HPDE6-E6E7 (cell line): ENCODE data around the gene RTL1.

ENCODE experiments used
- DNase-seq: peaks from one replicate; pipeline ENCODE4 v3.0.0; 2011; ENCODE audit warnings: missing footprints; ENCODE audit errors: extremely low spot score

RTL1 gene

GRCh38 chr14:100898935-100899883, 4.3 kb downstream of the RTL1 start:
- DNase-seq: no peak

GRCh38 chr14:100898465-100898864, 5.1 kb downstream of the RTL1 start:
- no peak for DNase-seq

GRCh38 chr14:100896369-100897060, 7.0 kb downstream of the RTL1 start:
- no peak for DNase-seq

GRCh38 chr14:100895411-100895810, 8.1 kb downstream of the RTL1 start:
- no peak for DNase-seq

DNA sequence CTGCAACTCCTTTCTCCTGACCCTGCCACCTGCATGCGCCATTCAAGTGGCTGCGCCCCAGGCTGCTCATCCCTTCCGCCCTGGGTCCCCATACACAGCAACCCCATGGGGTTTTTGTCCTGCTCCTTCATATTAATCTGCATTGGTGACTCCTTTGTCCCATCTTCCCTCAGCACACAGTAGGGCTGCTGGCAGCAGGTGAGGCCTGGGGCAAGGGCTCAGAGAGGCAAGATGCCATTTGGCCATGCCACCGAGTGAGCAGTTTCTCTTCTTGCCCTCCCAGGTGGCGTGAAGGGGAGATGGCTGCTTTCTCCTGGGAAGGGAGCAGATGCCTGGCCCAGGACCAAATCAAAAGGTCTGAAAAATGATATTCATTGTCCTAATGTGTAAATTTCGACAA, 9.1 kb downstream of the RTL1 start:
- no peak for DNase-seq

DNA sequence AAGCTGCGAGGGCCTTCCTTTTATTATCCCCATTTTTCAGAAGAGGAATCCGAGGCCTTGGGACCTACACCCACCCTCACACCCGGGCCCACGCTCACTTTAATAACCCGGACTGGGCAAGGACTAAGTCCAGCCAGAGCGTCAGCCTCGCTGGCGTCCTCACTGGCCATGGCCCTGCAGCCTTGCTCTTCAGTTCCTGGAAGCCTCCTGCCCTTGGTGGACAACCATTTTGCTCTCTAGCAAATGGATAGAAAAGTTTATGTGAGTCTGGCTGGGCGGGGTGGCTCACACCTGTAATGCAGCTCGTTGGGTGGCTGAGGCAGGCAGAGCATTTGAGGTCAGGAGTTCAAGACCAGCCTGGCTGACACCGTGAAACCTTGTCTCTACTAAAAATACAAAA, 9.8 kb downstream of the RTL1 start:
- DNase-seq: no peak

DNA sequence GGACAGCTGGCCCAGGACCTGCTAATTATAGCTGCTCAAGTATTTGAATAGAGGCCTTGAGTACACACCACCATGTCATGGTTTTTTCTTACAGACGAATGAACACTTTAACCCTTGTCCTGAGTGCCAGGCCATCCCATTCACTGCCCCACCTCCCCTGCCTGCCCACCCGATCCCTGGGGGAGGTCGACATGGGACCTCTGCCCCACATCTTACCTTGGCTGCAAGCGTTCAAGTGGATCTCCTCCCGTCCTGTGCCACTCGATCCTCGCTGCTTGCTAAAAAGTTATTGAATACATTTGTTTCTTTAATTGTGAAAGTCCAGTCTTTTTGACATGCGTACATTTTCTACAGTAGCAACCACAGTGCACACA, 10.3 kb downstream of the RTL1 start:
- no peak for DNase-seq

- no peak for DNase-seq
Measured at GRCh38 chr14:100892496-100893227, 10.9 kb downstream of the RTL1 start.

- no peak for DNase-seq
Measured at GRCh38 chr14:100891501-100892445, 11.7 kb downstream of the RTL1 start.

DNA sequence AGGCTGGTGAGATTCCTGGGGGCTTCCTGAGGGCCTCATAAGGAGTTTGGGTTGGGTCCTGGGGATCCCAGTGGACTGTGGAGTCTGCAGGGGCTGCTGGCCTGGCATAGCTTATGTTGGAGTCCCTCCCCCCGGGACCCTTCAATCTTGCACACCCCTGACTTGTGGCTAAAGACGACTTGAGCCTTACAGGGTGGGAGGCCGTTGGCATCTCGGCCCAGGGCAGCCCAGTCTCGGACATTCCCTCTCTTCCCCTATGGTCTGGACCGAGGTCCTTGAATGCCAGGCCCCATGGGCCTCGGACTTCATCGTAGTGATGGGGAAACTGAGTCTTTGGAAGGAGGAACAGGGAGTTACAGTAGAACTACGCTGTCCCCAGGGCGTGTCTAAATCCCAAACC, 12.5 kb downstream of the RTL1 start:
- no peak for DNase-seq

DNA sequence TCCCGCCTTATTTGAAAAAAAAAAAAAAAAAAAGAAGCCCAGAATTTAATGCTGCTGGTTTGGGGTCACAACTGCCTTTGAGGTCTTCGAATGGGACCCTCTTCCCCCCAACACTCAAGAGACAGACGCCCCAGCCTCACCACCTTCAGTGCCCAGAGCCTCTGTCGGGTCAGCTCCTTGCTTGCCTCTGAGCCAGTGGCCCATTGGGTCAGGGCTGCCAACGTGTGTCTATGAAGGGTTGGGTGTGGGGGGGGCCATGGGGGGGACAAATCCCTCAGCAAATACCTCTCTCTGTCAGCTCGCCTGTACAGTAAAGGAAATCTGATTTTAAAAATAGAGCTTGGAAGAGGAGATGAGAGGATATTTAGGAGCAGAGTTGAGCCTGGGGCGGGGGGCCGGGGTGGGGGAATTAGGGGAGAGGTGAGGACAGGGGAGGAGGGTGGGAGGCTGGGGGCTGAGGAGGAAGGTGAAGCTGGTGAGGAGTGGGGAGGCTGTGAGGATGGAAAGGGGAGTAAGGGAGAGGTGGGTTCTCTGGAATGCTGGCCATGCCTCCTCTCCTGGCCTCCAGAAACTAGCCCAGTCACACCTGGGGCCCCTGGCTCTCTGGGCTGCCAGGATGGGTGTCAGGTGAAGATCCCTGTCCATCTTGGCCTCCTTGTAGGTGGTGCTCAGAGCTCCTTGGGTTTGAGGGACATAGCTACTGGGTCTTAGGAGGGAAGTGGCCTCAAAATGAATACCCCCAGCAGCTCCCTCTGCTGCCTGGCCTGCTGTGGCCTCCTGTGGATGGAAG, 13.3 kb downstream of the RTL1 start:
- no peak for DNase-seq

GRCh38 chr14:100889641-100890040, 13.9 kb downstream of the RTL1 start:
- DNase-seq: no peak

DNA sequence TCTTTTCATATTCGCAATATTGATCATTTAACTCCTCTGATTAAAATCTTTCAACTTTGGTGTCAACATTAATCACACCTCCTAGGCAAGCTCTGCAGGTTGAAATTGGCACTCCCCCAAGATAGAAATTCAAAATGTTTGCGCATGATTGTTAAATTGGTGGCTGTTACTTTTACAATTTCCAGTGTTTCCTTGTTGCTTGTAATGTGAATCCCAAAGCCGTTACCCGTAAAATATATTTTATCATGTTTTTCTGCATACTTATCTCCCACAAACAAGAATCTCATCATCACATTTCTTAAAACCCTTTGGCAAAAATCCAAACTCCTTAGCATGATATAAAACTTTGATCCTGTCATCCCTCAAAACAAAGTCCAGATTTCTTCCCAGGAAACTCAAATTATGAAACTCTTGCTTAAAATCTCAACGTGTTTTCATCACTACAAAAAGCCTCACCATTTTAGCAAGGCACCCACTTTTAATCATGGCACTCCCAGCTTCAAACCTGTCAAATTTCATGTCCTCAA, 14.7 kb downstream of the RTL1 start:
- DNase-seq: no peak

DNA sequence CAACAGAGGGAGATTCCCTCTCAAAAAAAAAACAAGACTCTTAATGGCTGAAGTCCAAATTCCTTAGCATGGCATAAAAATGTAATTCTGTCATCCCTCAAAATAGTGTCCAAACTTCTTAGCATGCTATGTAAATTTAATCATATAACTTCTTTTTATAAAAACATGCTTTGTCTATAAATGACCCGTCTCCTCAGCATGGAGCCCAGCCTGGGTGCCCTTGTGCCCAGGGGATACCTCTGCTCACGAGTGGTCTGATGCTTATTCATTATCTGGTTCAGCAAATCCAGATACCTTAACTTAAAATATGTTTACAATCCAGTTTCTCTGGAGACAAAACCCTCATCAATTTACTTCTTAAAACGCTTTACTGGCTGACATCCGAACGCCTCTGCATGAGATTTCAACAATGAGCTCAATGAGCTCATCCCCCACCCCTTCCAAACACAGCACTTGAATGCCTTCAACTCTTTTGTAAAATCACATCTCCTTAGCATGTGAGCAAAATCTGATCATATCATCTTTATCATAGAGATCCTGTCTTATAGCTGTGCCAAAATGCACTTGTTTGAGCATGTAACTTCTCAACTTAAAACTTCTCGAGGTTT, 15.7 kb downstream of the RTL1 start:
- DNase-seq: no peak

GRCh38 chr14:100885617-100886016, 17.9 kb downstream of the RTL1 start:
- DNase-seq: no peak

- no peak for DNase-seq
Measured at GRCh38 chr14:100885196-100885595, 18.3 kb downstream of the RTL1 start.

GRCh38 chr14:100884456-100884855, 19.1 kb downstream of the RTL1 start:
- DNase-seq: no peak

DNA sequence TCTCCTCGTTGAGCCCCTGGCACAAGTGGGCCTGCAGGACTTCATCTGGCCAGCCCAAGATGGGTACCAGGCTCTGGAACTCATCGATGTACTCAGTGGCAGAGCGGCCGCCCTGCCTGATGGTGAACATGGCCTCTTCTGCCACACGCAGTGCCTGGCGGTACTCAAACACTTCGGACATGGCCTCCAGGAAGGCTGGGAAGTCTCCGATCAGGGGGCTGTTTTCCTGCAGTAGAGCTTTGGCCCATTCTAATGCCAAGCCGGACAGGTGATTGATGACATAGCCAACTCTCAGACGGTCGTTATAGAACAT, 19.8 kb downstream of the RTL1 start:
- DNase-seq: no peak

DNA sequence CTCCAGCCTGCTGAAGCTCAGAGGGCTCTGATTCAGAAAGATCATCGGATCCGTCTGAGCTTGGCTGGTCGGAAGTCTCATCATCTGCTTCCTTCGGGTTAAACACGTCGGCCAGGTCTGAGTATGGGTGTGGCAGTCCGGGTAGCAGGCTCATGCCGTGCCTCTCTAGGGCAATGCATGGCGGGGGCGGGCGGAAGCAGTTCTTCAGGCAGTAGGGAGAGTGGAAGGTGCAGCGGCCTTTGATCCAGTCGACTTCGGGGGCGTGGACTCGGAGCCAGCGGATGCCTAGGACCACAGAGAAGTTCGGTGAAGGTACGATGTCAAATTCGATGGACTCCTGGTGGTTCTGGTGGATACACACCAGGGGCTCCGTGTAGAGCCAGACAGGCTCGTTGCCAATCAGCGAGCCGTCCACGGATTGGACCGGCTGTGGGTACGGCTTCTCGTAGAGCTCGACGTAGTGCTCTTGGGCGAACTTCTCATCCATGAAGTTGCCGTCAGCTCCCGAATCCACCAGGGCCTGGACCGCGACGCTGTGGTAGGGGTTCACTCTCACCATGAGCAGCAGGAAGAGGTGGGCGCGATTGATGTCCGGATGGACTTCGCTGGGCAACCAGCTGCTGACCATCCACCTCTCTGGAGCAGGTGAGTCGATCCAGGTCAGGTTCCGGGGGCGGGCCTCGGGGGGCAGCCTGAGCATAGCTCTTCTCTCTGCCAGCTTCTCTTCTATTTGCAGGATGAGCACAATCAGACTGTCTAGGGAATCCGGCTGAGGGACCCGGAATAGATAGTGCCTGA, 20.3 kb downstream of the RTL1 start:
- no peak for DNase-seq
